Activated CD4-positive, alpha-beta memory T cell treated with anti-CD3 and anti-CD28 coated beads for 36 hours (primary cell): ENCODE data around the gene CYP4A22. TPM values are rescaled to one million over a fixed set of nuclear protein-coding genes. Genes with fewer than 3 reads are reported as not detected.

Source experiments
- CTCF ChIA-PET: fragments of 350-600 bp; sonication (Branson Sonifier 250); formaldehyde crosslinking; loops from one replicate; lab custom pipeline; 2021; ENCODE audit warnings: antibody characterized with exemption, inconsistent platforms; lab: Charles Lee
- POLR2A ChIA-PET: fragments of 350-600 bp; sonication (Branson Sonifier 250); formaldehyde crosslinking; loops from one replicate; lab custom pipeline; 2021; ENCODE audit warnings: antibody characterized with exemption; lab: Charles Lee
- DNase-seq: peaks from one replicate; pipeline ENCODE4 v3.0.0-alpha.2; 2020
- H3K27ac Mint-ChIP-seq: one replicate; pipeline ENCODE4 v1.8.0; 2021; ENCODE audit warnings: mixed read lengths
- H3K27me3 Mint-ChIP-seq: one replicate; pipeline ENCODE4 v1.8.0; 2021; ENCODE audit warnings: mixed read lengths
- H3K36me3 Mint-ChIP-seq: one replicate; pipeline ENCODE4 v1.8.0; 2021; ENCODE audit warnings: mixed read lengths
- H3K4me1 Mint-ChIP-seq: one replicate; pipeline ENCODE4 v1.8.0; 2021; ENCODE audit warnings: low read depth, mixed read lengths
- H3K4me3 Mint-ChIP-seq: one replicate; pipeline ENCODE4 v1.8.0; 2021; ENCODE audit warnings: mild to moderate bottlenecking, mixed read lengths
- H3K9me3 Mint-ChIP-seq: one replicate; pipeline ENCODE4 v1.8.0; 2021; ENCODE audit warnings: mixed read lengths
- intact Hi-C: fragments of 100-400 bp; cut with micrococcal nuclease; formaldehyde crosslinking; loops from one replicate; pipeline ENCODE4 v1.15.1; 2023
- total RNA-seq, 2 experiments: library from RNA; stranded (reverse); gene quantifications; one replicate each; pipeline ENCODE4 v1.2.3, GENCODE V29; 2021

CYP4A22 gene
- total RNA-seq, 2 experiments from 2014 or later, result not detected

DNA sequence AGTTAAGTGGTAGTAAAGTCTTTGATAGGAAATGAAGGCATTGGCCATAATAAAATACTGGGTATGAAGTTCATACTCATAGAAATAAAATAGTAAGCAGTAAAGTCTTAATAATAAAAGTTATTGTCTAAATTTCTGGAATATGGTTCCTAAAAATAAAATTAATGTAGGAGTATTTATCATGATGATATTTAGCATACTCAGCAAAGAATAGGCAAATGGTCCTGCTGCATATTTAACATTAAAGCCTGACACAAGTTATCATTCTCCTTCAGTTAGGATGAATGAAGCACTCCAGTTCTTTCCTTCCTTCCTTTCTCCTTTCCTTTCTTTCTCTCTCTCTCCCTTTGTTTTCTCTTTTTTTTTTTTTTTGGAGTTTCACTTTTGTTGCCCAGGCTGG is 27.3 kb downstream of the CYP4A22 start:
- intact Hi-C loops, result no loop called here
- no peak overlapping the region for H3K4me3 Mint-ChIP-seq
- peaks cover 32% of the 10 kb centered on the region for H3K27me3 Mint-ChIP-seq
- H3K4me1 Mint-ChIP-seq, result no peaks in the 10 kb centered on the region
- no peak overlapping the region for H3K27ac Mint-ChIP-seq
- ChIA-PET CTCF (interaction anchor here (2.1 kb wide), 1 partner anchor 11 kb away, joined by 5 read pairs; no protein-coding TSS in a partner anchor), POLR2A (no interaction called here)
- H3K36me3 Mint-ChIP-seq, result no peaks in the 10 kb centered on the region
- no peak for DNase-seq
- no peaks in the 10 kb centered on the region for H3K9me3 Mint-ChIP-seq

DNA sequence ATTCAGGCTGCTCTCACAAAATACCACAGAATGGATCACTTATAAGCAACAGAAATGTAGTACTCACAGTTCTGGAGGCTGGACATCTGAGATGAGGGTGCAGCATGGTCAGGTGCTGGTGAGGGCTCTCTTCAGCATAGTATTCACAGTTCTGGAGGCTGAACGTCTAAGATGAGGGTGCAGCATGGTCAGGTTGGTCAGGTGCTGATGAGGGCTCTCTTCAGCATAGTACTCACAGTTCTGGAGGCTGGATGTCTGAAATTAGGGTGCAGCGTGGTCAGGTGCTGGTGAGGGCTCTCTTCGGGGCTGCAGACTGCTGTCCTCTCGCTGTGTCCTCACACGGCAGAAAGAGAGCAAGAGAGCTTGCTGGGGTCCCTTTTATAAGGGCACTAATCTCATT is 35.5 kb downstream of the CYP4A22 start:
- Mint-ChIP-seq H3K4me3 (no peak overlapping the region), H3K9me3 (peaks cover 2% of the 10 kb centered on the region), H3K27me3 (peaks cover 21% of the 10 kb centered on the region), H3K36me3 (no peaks in the 10 kb centered on the region), H3K4me1 (no peaks in the 10 kb centered on the region), H3K27ac (no peak overlapping the region)
- intact Hi-C loops, result loop anchor here (5.0 to 10.0 kb wide), 2 partner anchors 142 to 295 kb away; partner anchors contain the start of gene STIL
- ChIA-PET POLR2A (no interaction called here), CTCF (no interaction called here)
- no peak for DNase-seq

DNA sequence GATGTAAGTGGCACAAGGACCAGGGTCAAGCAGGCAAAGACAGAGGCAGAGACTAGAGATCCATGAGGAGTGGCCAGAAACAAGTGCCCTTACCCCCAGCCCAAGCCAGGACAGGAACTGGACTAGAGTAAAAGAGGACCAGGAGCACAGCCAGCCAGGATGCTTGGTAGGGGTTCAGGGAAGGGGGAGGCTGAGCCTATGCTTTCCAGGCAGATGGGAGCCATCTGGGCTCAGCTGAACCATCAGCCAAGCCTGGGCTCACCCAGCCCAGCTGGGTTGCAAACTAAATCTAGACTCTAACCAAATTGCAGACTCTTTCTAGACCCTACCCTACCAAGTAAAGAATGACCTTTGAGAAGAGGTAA is 37.4 kb downstream of the CYP4A22 start:
- Mint-ChIP-seq H3K4me3 (no peak overlapping the region), H3K9me3 (peaks cover 2% of the 10 kb centered on the region), H3K27ac (no peak overlapping the region), H3K36me3 (no peaks in the 10 kb centered on the region), H3K27me3 (peaks cover 22% of the 10 kb centered on the region), H3K4me1 (peaks cover 7% of the 10 kb centered on the region)
- no peak for DNase-seq
- POLR2A ChIA-PET, result interaction anchor here (1.4 kb wide), 1 partner anchor 18 kb away, joined by 4 read pairs; no protein-coding TSS in a partner anchor
- intact Hi-C loops, result loop anchor here (5.0 to 10.0 kb wide), 5 partner anchors 140 to 553 kb away; partner anchors contain the start of gene STIL
- CTCF ChIA-PET, result interaction anchor here (0.6 to 6.4 kb wide), 12 partner anchors 10 to 552 kb away, joined by 3 to 68 read pairs (median 4); partner anchors contain the start of genes FOXD2, PDZK1IP1 and STIL

DNA sequence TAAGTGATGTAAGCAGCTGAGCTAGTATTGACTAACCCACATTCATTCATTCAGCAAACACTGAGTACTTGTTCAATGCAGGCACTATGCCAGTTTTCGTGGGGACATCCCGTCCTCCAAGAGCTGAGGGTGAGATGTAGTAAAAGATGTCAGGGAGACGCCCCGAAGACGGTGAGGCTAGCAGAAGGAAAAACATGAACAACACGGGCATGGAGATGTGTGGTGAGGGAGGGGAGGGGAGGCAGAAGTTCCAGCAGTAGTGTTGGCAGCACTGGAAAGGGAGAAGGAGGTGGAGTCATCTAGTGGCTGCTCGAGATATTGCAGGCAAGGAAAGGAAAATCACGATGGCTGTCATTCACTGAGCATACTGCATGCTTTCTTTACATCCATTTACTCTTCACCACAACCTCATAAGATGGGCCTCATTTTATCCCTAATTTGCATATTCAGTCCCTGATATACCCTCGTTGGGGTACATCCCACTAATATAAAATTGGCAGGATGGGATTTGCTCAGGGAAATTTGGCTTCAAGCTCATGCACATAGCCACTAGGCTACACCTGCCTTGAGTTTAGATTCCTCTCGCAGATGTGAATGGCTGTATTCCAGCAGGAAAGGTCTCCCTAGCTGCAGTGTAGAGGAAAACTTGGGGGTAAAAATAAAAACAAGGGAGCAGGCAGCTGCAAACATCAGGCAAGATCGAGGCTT is 38.1 kb downstream of the CYP4A22 start:
- Mint-ChIP-seq H3K9me3 (peaks cover 2% of the 10 kb centered on the region), H3K36me3 (no peaks in the 10 kb centered on the region), H3K27ac (no peak overlapping the region), H3K4me3 (no peak overlapping the region), H3K27me3 (peaks cover 23% of the 10 kb centered on the region), H3K4me1 (peaks cover 8% of the 10 kb centered on the region)
- CTCF ChIA-PET, result interaction anchor here (0.6 to 6.4 kb wide), 21 partner anchors 9 to 551 kb away, joined by 3 to 68 read pairs (median 3); partner anchors contain the start of genes FOXD2, PDZK1IP1 and STIL
- POLR2A ChIA-PET, result interaction anchor here (1.4 kb wide), 1 partner anchor 18 kb away, joined by 4 read pairs; no protein-coding TSS in a partner anchor
- peak; percentile 65 for DNase-seq
- intact Hi-C loops, result loop anchor here (5.0 to 10.0 kb wide), 4 partner anchors 139 to 552 kb away; partner anchors contain the start of gene STIL

DNA sequence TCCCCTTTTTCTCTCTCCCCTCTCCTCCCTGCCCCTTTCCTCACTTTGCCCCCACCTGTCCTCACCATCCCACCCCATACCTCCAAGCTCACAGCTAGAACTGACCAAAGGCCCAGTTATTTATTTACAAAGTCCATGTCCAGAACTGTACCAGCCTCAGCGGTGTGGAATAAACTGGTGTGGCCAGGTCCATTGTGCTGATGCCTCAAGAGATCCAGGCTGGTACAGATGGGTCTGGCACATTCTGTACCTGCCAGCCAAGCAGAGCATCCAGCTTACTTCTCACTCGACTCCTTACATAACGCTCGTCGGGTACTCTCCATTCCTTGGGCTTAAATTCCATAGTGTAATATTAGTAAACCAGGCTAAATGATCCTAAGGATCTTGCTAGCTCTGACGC is 40.8 kb downstream of the CYP4A22 start:
- Mint-ChIP-seq H3K27ac (no peak overlapping the region), H3K27me3 (peaks cover 31% of the 10 kb centered on the region), H3K9me3 (no peaks in the 10 kb centered on the region), H3K4me3 (no peak overlapping the region), H3K36me3 (no peaks in the 10 kb centered on the region), H3K4me1 (peaks cover 8% of the 10 kb centered on the region)
- DNase-seq, result no peak
- intact Hi-C loops, result loop anchor here (5.0 to 10.0 kb wide), 4 partner anchors 137 to 549 kb away; partner anchors contain the start of gene STIL
- ChIA-PET CTCF (interaction anchor here (0.7 to 6.4 kb wide), 11 partner anchors 14 to 532 kb away, joined by 3 to 109 read pairs (median 6); partner anchors contain the start of genes FOXD2 and PDZK1IP1), POLR2A (no interaction called here)

DNA sequence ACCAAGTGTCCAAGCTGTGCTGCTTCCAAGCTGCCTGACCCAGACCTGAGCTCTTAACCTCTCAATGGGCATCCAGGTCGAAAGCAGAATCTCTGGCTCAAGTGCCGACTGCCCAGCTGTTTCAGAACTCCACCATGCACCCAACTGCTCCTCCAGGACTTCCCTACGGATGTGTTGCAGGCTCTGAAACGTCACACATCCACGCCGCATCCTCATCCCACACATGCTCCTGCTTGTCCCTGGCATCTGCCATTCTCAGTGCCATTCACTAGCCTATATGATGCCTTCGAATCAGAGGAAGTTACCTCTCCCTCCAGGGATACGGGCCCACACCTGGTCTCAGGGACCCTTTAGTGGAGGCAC is 41.4 kb downstream of the CYP4A22 start:
- H3K27me3 Mint-ChIP-seq, result peaks cover 31% of the 10 kb centered on the region
- no peak overlapping the region for H3K27ac Mint-ChIP-seq
- intact Hi-C loops, result loop anchor here (1.0 to 10.0 kb wide), 5 partner anchors 85 to 549 kb away; partner anchors contain the start of gene STIL

DNA sequence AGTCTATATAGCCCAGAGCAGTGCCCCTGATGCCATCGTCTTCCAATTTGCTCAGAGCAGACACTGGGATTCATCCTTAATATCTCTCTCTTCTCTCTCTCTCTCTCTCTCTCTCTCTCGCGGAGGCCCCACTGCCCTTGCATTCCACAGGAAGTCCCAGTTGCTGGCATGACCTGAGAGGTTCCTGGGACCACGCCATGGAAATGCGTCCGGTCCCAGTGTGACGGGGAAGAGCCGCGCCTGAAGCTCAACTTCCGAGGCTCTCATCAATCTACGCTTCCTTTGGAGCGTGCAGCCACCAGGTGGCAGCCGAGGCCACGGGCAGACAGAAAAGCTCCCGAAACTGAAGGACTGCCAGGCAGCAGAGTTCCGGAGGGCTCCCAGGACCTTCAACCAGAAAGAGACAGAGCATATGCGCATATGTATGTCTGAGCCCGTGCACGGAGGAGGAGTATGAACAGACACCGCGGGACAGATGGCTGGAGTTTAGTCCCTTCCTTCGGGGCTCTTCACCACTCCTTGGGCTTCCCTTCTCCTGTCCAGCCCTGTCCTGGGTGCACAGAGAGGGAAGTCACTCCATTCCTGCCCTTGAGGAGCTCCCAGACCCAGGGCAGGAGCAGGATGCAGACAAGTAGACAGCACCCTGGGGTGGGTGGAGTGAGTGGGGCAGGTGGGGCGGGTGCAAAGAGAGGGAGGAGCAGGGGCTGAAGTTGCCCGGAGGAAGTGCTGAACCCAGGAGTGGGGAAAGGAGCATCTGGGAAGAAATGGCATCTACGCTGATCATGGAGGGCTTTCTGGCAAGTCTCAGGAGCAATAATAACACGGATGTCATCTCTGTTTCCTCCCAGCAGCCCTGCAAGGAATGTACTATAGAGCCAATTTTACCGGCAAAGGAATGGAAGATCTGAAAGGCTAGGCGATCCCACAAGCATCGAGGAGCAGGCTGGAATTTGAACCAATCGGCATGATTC is 42.1 kb downstream of the CYP4A22 start:
- Mint-ChIP-seq H3K27ac (no peak overlapping the region), H3K4me1 (peaks cover 8% of the 10 kb centered on the region), H3K27me3 (peaks cover 29% of the 10 kb centered on the region), H3K9me3 (no peaks in the 10 kb centered on the region), H3K4me3 (peak overlapping the region; percentile 74), H3K36me3 (no peaks in the 10 kb centered on the region)
- POLR2A ChIA-PET, result interaction anchor here (0.8 to 1.0 kb wide), 2 partner anchors 11 to 154 kb away, joined by 3 to 6 read pairs; partner anchors contain the start of genes CMPK1 and PDZK1IP1
- CTCF ChIA-PET, result interaction anchor here (0.6 to 6.4 kb wide), 45 partner anchors 9 to 810 kb away, joined by 3 to 109 read pairs (median 4); partner anchors contain the start of genes CMPK1, FOXD2, PDZK1IP1 and STIL
- intact Hi-C loops, result loop anchor here (1.0 to 10.0 kb wide), 5 partner anchors 84 to 548 kb away; partner anchors contain the start of gene STIL
- DNase-seq, result peak; percentile 91

More for the DNA sequence above, 41.4 kb downstream of the CYP4A22 start:
- H3K4me3 Mint-ChIP-seq, result peak overlapping the region; percentile 74
- H3K36me3 Mint-ChIP-seq, result no peaks in the 10 kb centered on the region
- H3K9me3 Mint-ChIP-seq, result no peaks in the 10 kb centered on the region
- ChIA-PET POLR2A (interaction anchor here (1.0 kb wide), 1 partner anchor 155 kb away, joined by 3 read pairs; the partner anchor contains the start of gene CMPK1), CTCF (interaction anchor here (0.6 to 6.4 kb wide), 37 partner anchors 10 to 549 kb away, joined by 3 to 109 read pairs (median 4); partner anchors contain the start of genes FOXD2, PDZK1IP1 and STIL)
- peaks cover 8% of the 10 kb centered on the region for H3K4me1 Mint-ChIP-seq
- DNase-seq, result no peak

DNA sequence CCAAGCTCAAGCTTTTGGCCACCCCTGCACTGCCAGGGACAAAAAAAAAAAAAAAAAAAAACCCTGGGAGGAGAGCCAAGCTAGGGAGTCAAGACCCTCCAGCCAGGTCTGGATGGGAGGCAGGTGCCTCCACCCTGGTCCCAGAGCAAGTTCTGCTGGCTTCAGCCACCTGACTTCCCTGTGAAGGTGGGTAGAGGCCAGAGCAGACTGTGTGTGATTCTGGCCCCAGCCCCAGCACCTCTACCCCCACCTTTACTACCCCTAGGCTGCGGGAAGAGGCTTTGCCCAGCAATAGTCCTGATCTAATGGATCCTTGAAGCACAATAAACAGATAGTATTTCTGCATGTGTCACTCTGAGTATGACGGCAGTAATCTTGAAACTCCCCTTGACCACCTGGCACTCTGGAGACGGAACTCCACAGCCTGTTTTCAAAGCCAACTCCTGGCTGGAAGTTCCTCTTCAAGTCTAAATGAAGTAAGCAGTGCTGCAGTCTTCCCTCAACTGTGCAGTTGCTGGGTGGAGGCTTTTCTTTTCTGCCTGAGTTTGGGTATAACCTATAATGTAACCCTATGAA is 42.8 kb downstream of the CYP4A22 start:
- ChIA-PET POLR2A (no interaction called here), CTCF (interaction anchor here (1.0 to 6.4 kb wide), 14 partner anchors 9 to 546 kb away, joined by 3 to 109 read pairs (median 8); partner anchors contain the start of genes FOXD2, PDZK1IP1 and STIL)
- DNase-seq, result no peak
- Mint-ChIP-seq H3K27me3 (peaks cover 27% of the 10 kb centered on the region), H3K9me3 (no peaks in the 10 kb centered on the region), H3K27ac (no peak overlapping the region), H3K4me3 (no peak overlapping the region), H3K36me3 (no peaks in the 10 kb centered on the region), H3K4me1 (peaks cover 8% of the 10 kb centered on the region)
- intact Hi-C loops, result loop anchor here (1.0 to 10.0 kb wide), 5 partner anchors 83 to 547 kb away; partner anchors contain the start of gene STIL

DNA sequence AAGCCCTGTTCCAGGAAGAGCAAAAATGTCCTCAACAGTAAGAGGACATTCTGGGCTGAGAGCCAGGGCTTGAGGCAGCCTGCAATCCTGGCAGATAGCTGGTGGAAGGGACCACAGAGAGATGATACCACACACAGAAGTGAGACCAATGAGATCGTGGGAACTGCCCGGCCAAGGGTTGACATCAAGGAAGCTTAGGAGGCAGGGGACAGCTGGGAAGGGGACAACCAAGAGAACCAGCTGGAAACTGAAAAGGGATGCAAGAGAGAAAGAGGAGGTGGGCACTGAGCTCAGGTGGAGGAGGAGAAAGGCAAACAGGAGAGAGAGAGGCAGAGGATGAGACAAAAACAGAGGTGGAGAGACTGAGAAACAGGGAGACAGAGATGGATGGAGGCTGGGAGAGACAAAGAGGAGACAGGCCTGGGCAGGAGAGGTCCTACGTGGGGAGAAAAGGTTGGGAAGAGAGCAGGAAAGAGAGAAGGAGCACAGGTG is 43.4 kb downstream of the CYP4A22 start:
- Mint-ChIP-seq H3K9me3 (no peaks in the 10 kb centered on the region), H3K4me3 (no peak overlapping the region), H3K27ac (no peak overlapping the region), H3K27me3 (peaks cover 29% of the 10 kb centered on the region), H3K4me1 (peaks cover 8% of the 10 kb centered on the region), H3K36me3 (no peaks in the 10 kb centered on the region)
- CTCF ChIA-PET, result interaction anchor here (1.1 to 6.1 kb wide), 4 partner anchors 7 to 257 kb away, joined by 3 to 109 read pairs (median 16); partner anchors contain the start of genes FOXD2 and PDZK1IP1
- POLR2A ChIA-PET, result no interaction called here
- intact Hi-C loops, result no loop called here
- DNase-seq, result no peak

DNA sequence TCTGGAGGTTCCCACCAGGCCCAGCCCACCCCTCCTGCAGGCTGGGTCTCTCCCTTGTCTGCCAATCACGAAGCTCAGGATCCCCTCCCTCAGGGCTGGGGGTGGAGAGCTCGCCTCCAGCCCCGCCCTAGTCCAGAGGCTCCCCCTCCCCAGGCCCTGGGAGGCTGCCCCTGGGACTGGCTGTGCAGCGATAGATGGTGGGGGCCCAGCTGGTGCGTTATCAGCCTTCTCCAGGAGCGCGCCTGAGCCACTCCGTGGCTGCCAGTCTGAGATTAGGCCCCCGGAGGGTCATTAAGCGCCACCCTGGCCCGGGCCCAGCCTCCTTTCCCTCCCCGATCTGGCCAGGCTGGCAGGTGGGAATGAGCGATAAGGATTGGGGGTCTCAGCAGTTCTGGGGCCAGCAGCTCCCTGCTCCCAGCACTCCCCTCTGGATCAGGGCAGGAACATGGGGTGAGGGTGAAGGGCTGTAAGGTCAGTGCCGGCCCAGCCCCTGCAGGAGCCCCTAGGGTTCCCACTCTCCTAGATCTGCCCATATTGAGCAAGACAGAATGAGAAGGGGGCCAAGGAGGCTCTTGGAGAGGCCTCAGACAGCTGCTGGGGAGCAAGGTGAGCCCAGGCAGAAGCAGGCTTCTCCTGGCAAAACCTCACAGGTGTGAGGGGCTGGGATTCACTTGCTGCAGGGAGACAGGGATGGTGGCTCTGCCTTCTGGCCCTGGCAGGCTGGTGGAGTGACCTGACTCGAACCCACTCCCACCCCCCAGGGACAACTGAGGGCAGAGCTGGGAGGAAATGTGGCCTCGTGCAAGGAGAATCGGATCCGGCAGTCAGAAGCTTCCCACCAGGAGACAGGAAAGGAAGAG is 44.1 kb downstream of the CYP4A22 start:
- intact Hi-C loops, result no loop called here
- ChIA-PET CTCF (interaction anchor here (1.1 to 6.1 kb wide), 4 partner anchors 8 to 256 kb away, joined by 3 to 109 read pairs (median 16); partner anchors contain the start of genes FOXD2 and PDZK1IP1), POLR2A (no interaction called here)
- H3K4me3 Mint-ChIP-seq, result no peak overlapping the region
- peaks cover 8% of the 10 kb centered on the region for H3K4me1 Mint-ChIP-seq
- no peaks in the 10 kb centered on the region for H3K36me3 Mint-ChIP-seq
- peaks cover 27% of the 10 kb centered on the region for H3K27me3 Mint-ChIP-seq
- H3K9me3 Mint-ChIP-seq, result no peaks in the 10 kb centered on the region
- no peak overlapping the region for H3K27ac Mint-ChIP-seq
- no peak for DNase-seq
